ENCODE measurements around the gene OSBPL2.

DNA sequence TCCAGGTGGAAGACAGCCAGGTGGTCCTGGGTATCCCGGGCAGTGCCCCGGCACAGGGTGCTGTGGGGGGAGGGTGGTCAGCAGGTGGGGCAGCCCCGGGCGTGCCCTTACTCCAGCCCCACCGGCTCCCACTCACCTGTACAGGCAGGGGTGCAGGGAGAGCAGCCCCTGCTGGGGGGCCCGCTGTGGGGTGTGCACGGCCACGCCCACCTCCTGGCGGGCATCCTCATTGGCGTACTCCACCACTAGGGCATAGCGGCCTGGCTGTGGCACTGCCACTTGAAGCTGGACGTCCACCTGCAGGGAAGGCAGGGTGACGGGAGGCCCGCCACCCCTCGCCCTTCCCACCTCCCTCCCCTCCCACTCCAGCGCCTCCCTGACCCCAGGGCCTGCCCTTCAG is 94.1 kb downstream of the OSBPL2 start:
- no peak for TF ChIP-seq POLR2AphosphoS5 (IDR thresholded peaks at IDR 0.05)
- TF ChIP-seq POLR2A (IDR thresholded peaks at IDR 0.05): no peak

Measured in spleen (tissue), 3 donors.